Measurements from ENCODE around the gene SHQ1. TPM values are rescaled to one million over a fixed set of nuclear protein-coding genes. Genes with fewer than 3 reads are reported as not detected.

The SHQ1 gene
- total and polyA plus RNA-seq, 2 of the 4 experiments (the other 2 are of a cell fraction) = 10.4 to 19.4 TPM

- no peaks in the 10 kb centered on the region for H3K9me3 ChIP-seq (ENCODE audit: control insufficient read depth, insufficient read depth, low read length)
- no peak overlapping the region for H4K8ac ChIP-seq (ENCODE audit: low read depth in 2 of 2, low read length in 2 of 2)
- H2AK5ac ChIP-seq (ENCODE audit: low read depth, low read length) = no peak overlapping the region
- no peak overlapping the region for H3K27ac ChIP-seq (ENCODE audit: insufficient read depth, low read length)
- DNase-seq = no peak
- dilution Hi-C loops (cut with HindIII; ENCODE audit: low sequenced_read_pairs, unreplicated experiment) = no loop called here
- H3K79me1 ChIP-seq (ENCODE audit: low read depth in 1 of 2, low read length in 2 of 2) = no peaks in the 10 kb centered on the region
- H3K14ac ChIP-seq (replicated peaks; ENCODE audit: low read depth, low read length) = no peak overlapping the region
- TF ChIP-seq CEBPB (IDR thresholded peaks at IDR 0.05; ENCODE audit: low read depth, low read length) (no peak), POLR2A (IDR thresholded peaks at IDR 0.05; ENCODE audit: low read depth, low read length) (no peak), RAD21 (IDR thresholded peaks at IDR 0.05; ENCODE audit: low read length) (no peak), USF2 (IDR thresholded peaks at IDR 0.05; ENCODE audit: low read depth, low read length) (no peak), RCOR1 (IDR thresholded peaks at IDR 0.05; ENCODE audit: insufficient replicate concordance, low read length) (no peak), MAFK (IDR thresholded peaks at IDR 0.05; ENCODE audit: low read depth, low read length) (no peak), BHLHE40 (IDR thresholded peaks at IDR 0.05; ENCODE audit: low read depth, low read length) (no peak), CTCF (conservative IDR thresholded peaks at IDR 0.05; ENCODE audit: low read depth, low read length) (no peak), NFE2L2 (IDR thresholded peaks at IDR 0.05; ENCODE audit: low read depth, low read length) (no peak), ELK1 (IDR thresholded peaks at IDR 0.05; ENCODE audit: borderline replicate concordance, low read depth, low read length) (no peak), RFX5 (IDR thresholded peaks at IDR 0.05; ENCODE audit: low read depth, low read length) (no peak), MAZ (IDR thresholded peaks at IDR 0.05; ENCODE audit: borderline replicate concordance, low read depth, low read length) (no peak), SMC3 (IDR thresholded peaks at IDR 0.05; ENCODE audit: low read depth, low read length) (no peak), FOS (IDR thresholded peaks at IDR 0.05; ENCODE audit: low read depth, low read length) (no peak), CHD1 (IDR thresholded peaks at IDR 0.05; ENCODE audit: low read depth, low read length) (no peak), MXI1 (IDR thresholded peaks at IDR 0.05; ENCODE audit: borderline replicate concordance, low read depth, low read length) (no peak)
- no CpG with 5 or more reads among the region's 7 CpGs for WGBS, 2 experiments (ENCODE audit: extremely low coverage in 2 of 2, insufficient read length in 1 of 2)
- in situ Hi-C loops (cut with MboI; ENCODE audit: low sequenced_read_pairs) = no loop called here
- no peak overlapping the region for H2AK9ac ChIP-seq (replicated peaks; ENCODE audit: low read depth, low read length, poor library complexity)
- no peaks in the 10 kb centered on the region for H4K20me1 ChIP-seq (ENCODE audit: insufficient read depth, low read length)
- H3K9me1 ChIP-seq (ENCODE audit: insufficient read depth, low read length) = no peaks in the 10 kb centered on the region
- H2BK120ac ChIP-seq (ENCODE audit: low read depth, low read length) = no peak overlapping the region
- H3K18ac ChIP-seq (ENCODE audit: low read depth, low read length) = no peak overlapping the region
- H3K56ac ChIP-seq (ENCODE audit: extremely low read depth, insufficient read depth, low read length) = no peak overlapping the region
- H3K4ac ChIP-seq (ENCODE audit: low read depth, low read length) = no peak overlapping the region
- H3K9ac ChIP-seq (ENCODE audit: low read depth, low read length) = no peak overlapping the region
- no peak overlapping the region for H4K91ac ChIP-seq (ENCODE audit: insufficient read depth, low read depth, low read length)
- ChIA-PET POLR2A (ENCODE audit: unreplicated experiment) (no interaction called here), CTCF (no interaction called here)
- H2AFZ ChIP-seq (replicated peaks; ENCODE audit: low read length, poor library complexity) = no peak overlapping the region
- peaks cover 2% of the 10 kb centered on the region; the same call in 1 of the 2 replicates for H3K27me3 ChIP-seq (ENCODE audit: control insufficient read depth, insufficient read depth, low read length)
- H2BK5ac ChIP-seq (ENCODE audit: low read depth, low read length, poor library complexity, severe bottlenecking) = no peak overlapping the region
- intact Hi-C loops (cut with micrococcal nuclease) = no loop called here
- BruUV-seq (replicated peaks) = no TSS peak
- no peaks in the 10 kb centered on the region for H3K4me1 ChIP-seq (ENCODE audit: control insufficient read depth, insufficient read depth, low read length)
- no peak for ATAC-seq (ENCODE audit: low read depth)
- no peak overlapping the region for H3K4me2 ChIP-seq (ENCODE audit: low read depth, low read length)
- no peak overlapping the region for H3K4me3 ChIP-seq (ENCODE audit: insufficient read depth, low read depth, low read length)
- no peak overlapping the region for H4K5ac ChIP-seq (ENCODE audit: low read depth, low read length)
- H3K36me3 ChIP-seq (ENCODE audit: control insufficient read depth, insufficient read depth, low read length) = no peaks in the 10 kb centered on the region
- H3K23ac ChIP-seq (ENCODE audit: low read depth, low read length) = no peak overlapping the region
- no peak overlapping the region for H2BK15ac ChIP-seq (ENCODE audit: low read depth, low read length)
- H2BK20ac ChIP-seq (ENCODE audit: low read depth, low read length) = no peak overlapping the region
Observed at GRCh38 chr3:72855001-72855400, 6.8 kb upstream of the SHQ1 start.
